Measurements from ENCODE around the gene LPCAT4. TPM values are rescaled to one million over a fixed set of nuclear protein-coding genes. Genes with fewer than 3 reads are reported as not detected.
A peak's percentile ranks its signal among the peaks of the same experiment; 100 is the strongest.

The LPCAT4 gene
- total and polyA plus RNA-seq, 7 donors: 6.7 to 13.1 (median 8.5) TPM

GRCh38 chr15:34370643-34371042, 3.6 kb upstream of the LPCAT4 start:
- H3K36me3 ChIP-seq (ENCODE audit: insufficient read depth in 1 of 2, low read depth in 1 of 2): no peaks in the 10 kb centered on the region
- H3K4me3 ChIP-seq: no peak overlapping the region
- WGBS, 3 donors: 35 to 55% (median 46%) methylated on average over 2 of the region's 2 CpGs
- no peaks in the 10 kb centered on the region for H3K27me3 ChIP-seq (ENCODE audit: insufficient read depth in 3 of 3, low read length in 2 of 3)
- H3K27ac ChIP-seq: no peak overlapping the region
- ATAC-seq (no peak), DNase-seq (no peak)
- no peak for TF ChIP-seq CTCF (IDR thresholded peaks at IDR 0.05)
- no peaks in the 10 kb centered on the region for H3K9me3 ChIP-seq
- H3K4me1 ChIP-seq: peaks cover 7% of the 10 kb centered on the region
- intact Hi-C loops (cut with DNase I): no loop called here

GRCh38 chr15:34370129-34370528, 3.1 kb upstream of the LPCAT4 start:
- H3K27ac ChIP-seq: no peak overlapping the region
- no peaks in the 10 kb centered on the region for H3K36me3 ChIP-seq (ENCODE audit: insufficient read depth in 1 of 2, low read depth in 1 of 2)
- no peaks in the 10 kb centered on the region for H3K27me3 ChIP-seq (ENCODE audit: insufficient read depth in 3 of 3, low read length in 2 of 3)
- 57 to 68% (median 65%) methylated on average over 2 of the region's 2 CpGs for WGBS, 3 donors
- no peaks in the 10 kb centered on the region for H3K9me3 ChIP-seq
- no peak overlapping the region for H3K4me3 ChIP-seq
- DNase-seq (no peak), ATAC-seq (no peak)
- H3K4me1 ChIP-seq: peaks cover 9% of the 10 kb centered on the region
- intact Hi-C loops (cut with DNase I): no loop called here
- TF ChIP-seq CTCF (IDR thresholded peaks at IDR 0.05): no peak

- Histone ChIP-seq H3K9me3 (no peaks in the 10 kb centered on the region), H3K36me3 (ENCODE audit: insufficient read depth in 1 of 2, low read depth in 1 of 2) (peaks cover 0 to 15% of the 10 kb centered on the region in 2 donors), H3K4me1 (peaks cover 9% of the 10 kb centered on the region), H3K27me3 (ENCODE audit: insufficient read depth in 3 of 3, low read length in 2 of 3) (no peaks in the 10 kb centered on the region), H3K4me3 (peak overlapping the region; percentile 98), H3K27ac (peak overlapping the region; percentile 97)
- DNase-seq (peak; percentile 56 to 72), ATAC-seq (peak; percentile 27 to 43 (median 30))
- intact Hi-C loops (cut with DNase I): loop anchor here in 1 of 2 donors (1.0 kb wide), 2 partner anchors 23 to 124 kb away; partner anchors contain the start of genes NOP10 and NUTM1
- WGBS, 3 donors: 0 to 1% (median 0%) methylated on average over 32 to 37 of the region's 37 CpGs
- no peak for TF ChIP-seq CTCF (IDR thresholded peaks at IDR 0.05)
Measured at GRCh38 chr15:34366271-34367065, 528 bp downstream of the LPCAT4 start.

GRCh38 chr15:34365836-34366235, 1.2 kb downstream of the LPCAT4 start:
- Histone ChIP-seq H3K4me3 (peak overlapping the region; percentile 98), H3K4me1 (peaks cover 9% of the 10 kb centered on the region), H3K9me3 (no peaks in the 10 kb centered on the region), H3K27me3 (ENCODE audit: insufficient read depth in 3 of 3, low read length in 2 of 3) (no peaks in the 10 kb centered on the region), H3K27ac (peak overlapping the region; percentile 97), H3K36me3 (ENCODE audit: insufficient read depth in 1 of 2, low read depth in 1 of 2) (peaks cover 0 to 20% of the 10 kb centered on the region in 2 donors)
- no peak for TF ChIP-seq CTCF (IDR thresholded peaks at IDR 0.05)
- ATAC-seq (no peak), DNase-seq (no peak)
- 35 to 42% (median 42%) methylated on average over 5 of the region's 5 CpGs for WGBS, 3 donors
- intact Hi-C loops (cut with DNase I): no loop called here

Data from psoas muscle (tissue), 8 donors.